Trophoblast cell (in vitro differentiated cells and primary cell): Measurements from ENCODE around the gene DARS2.
"Not testable (repeated sequence)": the region's sequence is repeated elsewhere in the genome, so short reads cannot be mapped to it uniquely, and the experiment has no call there.

Source experiments
- DNase-seq, 2 donors: peaks; one replicate each; pipeline ENCODE4 v3.0.0-alpha.2; 2016
- H2AFZ ChIP-seq: 2 replicates; pipeline ENCODE4 v1.6.1; 2013; ENCODE audit warnings: low read length, moderate library complexity, mild to moderate bottlenecking; ENCODE audit not compliant: insufficient read depth, poor library complexity
- H2AK5ac ChIP-seq: 2 replicates; pipeline ENCODE4 v1.6.1; 2013; ENCODE audit warnings: mild to moderate bottlenecking, low read length
- H2BK120ac ChIP-seq: 2 replicates; pipeline ENCODE4 v1.6.1; 2013; ENCODE audit warnings: low read length, mild to moderate bottlenecking, moderate library complexity; ENCODE audit not compliant: insufficient read depth, poor library complexity
- H2BK12ac ChIP-seq: 2 replicates; pipeline ENCODE4 v1.6.1; 2013; ENCODE audit warnings: mild to moderate bottlenecking, low read length, moderate library complexity
- H2BK5ac ChIP-seq: 2 replicates; pipeline ENCODE4 v1.6.1; 2013; ENCODE audit warnings: low read length, low read depth, moderate library complexity, mild to moderate bottlenecking; ENCODE audit not compliant: poor library complexity
- H3K14ac ChIP-seq: 2 replicates; pipeline ENCODE4 v1.6.1; 2013; ENCODE audit warnings: mild to moderate bottlenecking, low read length
- H3K18ac ChIP-seq: 2 replicates; pipeline ENCODE4 v1.6.1; 2013; ENCODE audit warnings: mild to moderate bottlenecking, low read length
- H3K23ac ChIP-seq: 2 replicates; pipeline ENCODE4 v1.6.1; 2013; ENCODE audit warnings: low read length
- H3K27ac ChIP-seq: 2 replicates; pipeline ENCODE4 v1.5.1; 2013; ENCODE audit warnings: low read depth, mild to moderate bottlenecking, inconsistent platforms, low read length, moderate library complexity
- H3K27me3 ChIP-seq: 2 replicates; pipeline ENCODE4 v1.6.1; 2013; ENCODE audit warnings: inconsistent platforms, mild to moderate bottlenecking, low read length, moderate library complexity; ENCODE audit not compliant: insufficient read depth
- H3K36me3 ChIP-seq, 2 experiments: 1 replicate in 1 of 2; 2 replicates in 1 of 2; pipeline ENCODE4 v1.6.1; 2013; ENCODE audit warnings: low read length in 2 of 2, mild to moderate bottlenecking in 2 of 2, moderate library complexity in 1 of 2; ENCODE audit not compliant: insufficient read depth in 2 of 2, control insufficient read depth in 1 of 2
- H3K4ac ChIP-seq: 2 replicates; pipeline ENCODE4 v1.6.1; 2013; ENCODE audit warnings: low read depth, mild to moderate bottlenecking, low read length, moderate library complexity
- H3K4me1 ChIP-seq, 2 experiments: 1 replicate in 1 of 2; 2 replicates in 1 of 2; pipeline ENCODE4 v1.6.1; 2013; ENCODE audit warnings: low read length in 2 of 2, mild to moderate bottlenecking in 2 of 2, moderate library complexity in 1 of 2; ENCODE audit not compliant: insufficient read depth in 2 of 2, control insufficient read depth in 1 of 2
- H3K4me2 ChIP-seq: 2 replicates; pipeline ENCODE4 v1.6.1; 2013; ENCODE audit warnings: inconsistent platforms, mild to moderate bottlenecking, low read length, moderate library complexity
- H3K4me3 ChIP-seq: 2 replicates; pipeline ENCODE4 v1.5.1; 2013; ENCODE audit warnings: mild to moderate bottlenecking, low read depth, low read length, inconsistent platforms
- H3K79me1 ChIP-seq: one replicate; pipeline ENCODE4 v1.6.1; 2013; ENCODE audit warnings: low read length
- H3K79me2 ChIP-seq: 2 replicates; pipeline ENCODE4 v1.6.1; 2013; ENCODE audit warnings: low read length, mild to moderate bottlenecking; ENCODE audit not compliant: control insufficient read depth, insufficient read depth, poor library complexity
- H3K9ac ChIP-seq: 2 replicates; pipeline ENCODE4 v1.6.1; 2013; ENCODE audit warnings: mild to moderate bottlenecking, low read length
- H3K9me3 ChIP-seq: 2 replicates; pipeline ENCODE4 v1.6.1; 2013; ENCODE audit warnings: low read depth, mild to moderate bottlenecking, control low read depth, inconsistent platforms, low read length; ENCODE audit not compliant: insufficient read depth
- H4K12ac ChIP-seq: 2 replicates; pipeline ENCODE4 v1.6.1; 2013; ENCODE audit warnings: low read depth, mild to moderate bottlenecking, low read length, moderate library complexity
- H4K8ac ChIP-seq: 2 replicates; pipeline ENCODE4 v1.6.1; 2013; ENCODE audit warnings: low read depth, mild to moderate bottlenecking, low read length, moderate library complexity
- H4K91ac ChIP-seq: one replicate; pipeline ENCODE4 v1.6.1; 2013; ENCODE audit warnings: low read depth, mild to moderate bottlenecking, low read length, moderate library complexity
- WGBS: extraction: QIAGEN DNeasy Blood & Tissue Kit; methylation state at CpG from one replicate; pipeline ENCODE4 v1.1.7; 2013; ENCODE audit warnings: missing lambda C conversion rate; ENCODE audit not compliant: insufficient read length, insufficient coverage; ENCODE audit errors: extremely low coverage; 5-methylcytosine and 5-hydroxymethylcytosine counted together

Gene DARS2

GRCh38 chr1:173813654-173814053 is 10.8 kb upstream of the DARS2 start:
- not testable (repeated sequence) for DNase-seq, H3K79me2 ChIP-seq, H2AFZ ChIP-seq, H3K36me3 ChIP-seq, H3K14ac ChIP-seq, H2AK5ac ChIP-seq, H3K9me3 ChIP-seq, H3K79me1 ChIP-seq, H3K4me2 ChIP-seq, H3K23ac ChIP-seq, H2BK120ac ChIP-seq, H3K27me3 ChIP-seq, H3K18ac ChIP-seq, H2BK5ac ChIP-seq, H3K9ac ChIP-seq, H3K4me3 ChIP-seq, H4K12ac ChIP-seq, H3K27ac ChIP-seq, H4K91ac ChIP-seq, H4K8ac ChIP-seq, H3K4me1 ChIP-seq, H3K4ac ChIP-seq, H2BK12ac ChIP-seq
- no CpG with 5 or more reads among the region's 5 CpGs for WGBS

- Histone ChIP-seq H3K27me3 (no peaks in the 10 kb centered on the region), H3K18ac (no peak overlapping the region), H3K27ac (no peak overlapping the region), H3K9ac (no peak overlapping the region), H4K12ac (no peak overlapping the region), H3K79me2 (no peaks in the 10 kb centered on the region), H3K4me2 (no peak overlapping the region), H3K14ac (no peak overlapping the region), H3K4me1 (peaks cover 0 to under 1% of the 10 kb centered on the region in 2 experiments), H3K36me3 (no peaks in the 10 kb centered on the region), H2AFZ (no peak overlapping the region), H2BK12ac (no peak overlapping the region), H3K23ac (no peak overlapping the region), H4K8ac (no peak overlapping the region), H2BK120ac (no peak overlapping the region), H3K79me1 (no peaks in the 10 kb centered on the region), H3K4me3 (no peak overlapping the region), H4K91ac (no peak overlapping the region), H2AK5ac (no peak overlapping the region), H2BK5ac (no peak overlapping the region), H3K9me3 (no peaks in the 10 kb centered on the region), H3K4ac (no peak overlapping the region)
- DNase-seq, result peak; percentile 5 to 51
- no CpG with 5 or more reads among the region's 1 CpG for WGBS
Measured at GRCh38 chr1:173818459-173818858, 6.0 kb upstream of the DARS2 start.

- Histone ChIP-seq H4K91ac (no peak overlapping the region), H2BK12ac (no peak overlapping the region), H3K79me2 (peaks cover 3% of the 10 kb centered on the region), H3K27ac (no peak overlapping the region), H3K23ac (no peak overlapping the region), H2AFZ (no peak overlapping the region), H3K79me1 (peaks cover 7% of the 10 kb centered on the region), H2AK5ac (no peak overlapping the region), H3K4ac (no peak overlapping the region), H2BK5ac (no peak overlapping the region), H3K4me3 (no peak overlapping the region), H3K36me3 (no peaks in the 10 kb centered on the region), H3K9ac (no peak overlapping the region), H3K4me1 (peaks cover 0 to 1% of the 10 kb centered on the region in 2 experiments), H3K9me3 (no peaks in the 10 kb centered on the region), H4K8ac (no peak overlapping the region), H4K12ac (no peak overlapping the region), H2BK120ac (no peak overlapping the region), H3K4me2 (no peak overlapping the region), H3K18ac (no peak overlapping the region), H3K14ac (no peak overlapping the region), H3K27me3 (no peaks in the 10 kb centered on the region)
- WGBS, result no CpG with 5 or more reads among the region's 4 CpGs
- DNase-seq, result no peak
Measured at GRCh38 chr1:173821680-173822079, 2.8 kb upstream of the DARS2 start.

- peak overlapping the region; percentile 71 for H4K91ac ChIP-seq
- no peak overlapping the region for H2AK5ac ChIP-seq
- peak overlapping the region; percentile 55 for H2BK5ac ChIP-seq
- no peak overlapping the region for H3K23ac ChIP-seq
- no peaks in the 10 kb centered on the region for H3K27me3 ChIP-seq
- DNase-seq, result peak; percentile 36 to 78
- peak overlapping the region; percentile 48 for H3K14ac ChIP-seq
- no peaks in the 10 kb centered on the region for H3K36me3 ChIP-seq
- peak overlapping the region; percentile 71 for H4K12ac ChIP-seq
- H3K4me1 ChIP-seq, result peaks cover 0 to 1% of the 10 kb centered on the region in 2 experiments
- H3K9ac ChIP-seq, result peak overlapping the region; percentile 71
- H3K27ac ChIP-seq, result peak overlapping the region; percentile 75
- H3K4me2 ChIP-seq, result peak overlapping the region; percentile 81
- H3K79me1 ChIP-seq, result peaks cover 7% of the 10 kb centered on the region
- no peaks in the 10 kb centered on the region for H3K9me3 ChIP-seq
- H3K79me2 ChIP-seq, result peaks cover 3% of the 10 kb centered on the region
- no CpG with 5 or more reads among the region's 25 CpGs for WGBS
- H3K18ac ChIP-seq, result peak overlapping the region; percentile 28
- peak overlapping the region; percentile 37 for H3K4ac ChIP-seq
- H3K4me3 ChIP-seq, result peak overlapping the region; percentile 84
- H2BK12ac ChIP-seq, result no peak overlapping the region
- peak overlapping the region; percentile 40 for H2BK120ac ChIP-seq
- H2AFZ ChIP-seq, result peak overlapping the region; percentile 71
- H4K8ac ChIP-seq, result peak overlapping the region; percentile 78
Measured at GRCh38 chr1:173823781-173824314, 625 bp upstream of the DARS2 start.
